ENCODE measurements around the gene GDA. TPM values are rescaled to one million over a fixed set of nuclear protein-coding genes. Genes with fewer than 3 reads are reported as not detected.

Gene GDA
- total and polyA plus RNA-seq, 10 donors = 0.02 to 0.19 (median 0.05) TPM; not detected in 6

GRCh38 chr9:72247549-72247948 lies 98.3 kb downstream of the GDA start:
- no peak overlapping the region for H3K4me3 ChIP-seq
- H3K9me3 ChIP-seq = no peaks in the 10 kb centered on the region
- H3K36me3 ChIP-seq = no peaks in the 10 kb centered on the region
- peaks cover 0 to 5% (median 0%) of the 10 kb centered on the region in 7 donors for H3K27me3 ChIP-seq (replicated peaks in 1 of 7)
- TF ChIP-seq POLR2AphosphoS5 (IDR thresholded peaks at IDR 0.05) (no peak), CTCF (IDR thresholded peaks at IDR 0.05 in 8 of 11, conservative IDR thresholded peaks at IDR 0.05 in 3 of 11) (no peak), POLR2A (IDR thresholded peaks at IDR 0.05) (no peak)
- no peak overlapping the region for H3K27ac ChIP-seq
- no peaks in the 10 kb centered on the region for H3K4me1 ChIP-seq
- DNase-seq = no peak
- intact Hi-C loops (cut with DNase I; ENCODE audit: low total_unique reads) = no loop called here
- WGBS, 5 donors = 79 to 85% (median 84%) methylated on average over 3 of the region's 3 CpGs

GRCh38 chr9:72251589-72251988 lies 102.3 kb downstream of the GDA start:
- TF ChIP-seq POLR2A (IDR thresholded peaks at IDR 0.05) (no peak), POLR2AphosphoS5 (IDR thresholded peaks at IDR 0.05) (no peak), CTCF (IDR thresholded peaks at IDR 0.05 in 8 of 11, conservative IDR thresholded peaks at IDR 0.05 in 3 of 11) (no peak)
- no peak overlapping the region for H3K4me3 ChIP-seq
- no peaks in the 10 kb centered on the region for H3K9me3 ChIP-seq
- no peaks in the 10 kb centered on the region for H3K4me1 ChIP-seq
- no peaks in the 10 kb centered on the region for H3K36me3 ChIP-seq
- no peak for DNase-seq
- intact Hi-C loops (cut with DNase I; ENCODE audit: low total_unique reads) = no loop called here
- WGBS, 5 donors = 71 to 97% (median 78%) methylated on average over 1 of the region's 1 CpG
- H3K27me3 ChIP-seq (replicated peaks in 1 of 7) = peaks cover 0 to 6% (median 0%) of the 10 kb centered on the region in 7 donors
- no peak overlapping the region for H3K27ac ChIP-seq

- peaks cover 0 to 25% (median 0%) of the 10 kb centered on the region in 7 donors for H3K27me3 ChIP-seq (replicated peaks in 1 of 7)
- intact Hi-C loops (cut with DNase I; ENCODE audit: low total_unique reads) = no loop called here
- H3K4me3 ChIP-seq = no peak overlapping the region
- H3K27ac ChIP-seq = no peak overlapping the region
- H3K4me1 ChIP-seq = no peaks in the 10 kb centered on the region
- no peaks in the 10 kb centered on the region for H3K36me3 ChIP-seq
- 65 to 79% (median 73%) methylated on average over 3 of the region's 3 CpGs for WGBS, 5 donors
- no peaks in the 10 kb centered on the region for H3K9me3 ChIP-seq
- TF ChIP-seq POLR2AphosphoS5 (IDR thresholded peaks at IDR 0.05) (no peak), POLR2A (IDR thresholded peaks at IDR 0.05) (no peak), CTCF (IDR thresholded peaks at IDR 0.05 in 8 of 11, conservative IDR thresholded peaks at IDR 0.05 in 3 of 11) (no peak)
- DNase-seq = no peak
Measured at GRCh38 chr9:72254901-72255545, 105.8 kb downstream of the GDA start.

- intact Hi-C loops (cut with DNase I; ENCODE audit: low total_unique reads) = no loop called here
- no peak for DNase-seq
- Histone ChIP-seq H3K9me3 (no peaks in the 10 kb centered on the region), H3K27me3 (replicated peaks in 1 of 7) (peaks cover 0 to 25% (median 0%) of the 10 kb centered on the region in 7 donors), H3K27ac (no peak overlapping the region), H3K4me3 (no peak overlapping the region), H3K4me1 (no peaks in the 10 kb centered on the region), H3K36me3 (no peaks in the 10 kb centered on the region)
- no peak for TF ChIP-seq CTCF (IDR thresholded peaks at IDR 0.05 in 8 of 11, conservative IDR thresholded peaks at IDR 0.05 in 3 of 11)
- 69 to 84% (median 80%) methylated on average over 4 of the region's 4 CpGs for WGBS, 5 donors
Measured at GRCh38 chr9:72255569-72255968, 106.3 kb downstream of the GDA start.
